Measurements from ENCODE around the gene CEP112. TPM values are rescaled to one million over a fixed set of nuclear protein-coding genes. Genes with fewer than 3 reads are reported as not detected.
"Not testable (repeated sequence)": the region's sequence is repeated elsewhere in the genome, so short reads cannot be mapped to it uniquely, and the experiment has no call there.

CEP112 gene
- total and polyA plus RNA-seq, 3 donors from 2014 or later: 50.2 to 107 (median 78.8) TPM

DNA sequence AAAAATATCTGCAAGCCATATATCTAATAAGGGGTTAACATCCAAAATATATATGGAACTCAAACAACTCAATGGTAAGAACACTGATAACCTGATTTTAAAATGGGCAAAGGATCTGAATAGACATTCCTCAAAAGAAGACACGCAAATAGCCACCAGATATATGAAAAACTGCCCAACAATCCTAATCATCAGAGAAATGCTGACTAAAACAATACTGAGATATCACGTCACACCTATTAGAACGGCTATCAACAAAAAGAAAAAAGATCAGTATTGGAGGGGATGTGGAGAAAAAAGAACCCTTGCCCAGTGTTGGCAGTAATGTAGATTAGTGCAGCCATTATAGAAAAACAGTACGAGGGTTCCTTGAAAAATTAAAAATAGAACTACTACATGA is 97.2 kb downstream of the CEP112 start:
- no peak for TF ChIP-seq POLR2A (IDR thresholded peaks at IDR 0.05)
- TF ChIP-seq, protein P1, sequence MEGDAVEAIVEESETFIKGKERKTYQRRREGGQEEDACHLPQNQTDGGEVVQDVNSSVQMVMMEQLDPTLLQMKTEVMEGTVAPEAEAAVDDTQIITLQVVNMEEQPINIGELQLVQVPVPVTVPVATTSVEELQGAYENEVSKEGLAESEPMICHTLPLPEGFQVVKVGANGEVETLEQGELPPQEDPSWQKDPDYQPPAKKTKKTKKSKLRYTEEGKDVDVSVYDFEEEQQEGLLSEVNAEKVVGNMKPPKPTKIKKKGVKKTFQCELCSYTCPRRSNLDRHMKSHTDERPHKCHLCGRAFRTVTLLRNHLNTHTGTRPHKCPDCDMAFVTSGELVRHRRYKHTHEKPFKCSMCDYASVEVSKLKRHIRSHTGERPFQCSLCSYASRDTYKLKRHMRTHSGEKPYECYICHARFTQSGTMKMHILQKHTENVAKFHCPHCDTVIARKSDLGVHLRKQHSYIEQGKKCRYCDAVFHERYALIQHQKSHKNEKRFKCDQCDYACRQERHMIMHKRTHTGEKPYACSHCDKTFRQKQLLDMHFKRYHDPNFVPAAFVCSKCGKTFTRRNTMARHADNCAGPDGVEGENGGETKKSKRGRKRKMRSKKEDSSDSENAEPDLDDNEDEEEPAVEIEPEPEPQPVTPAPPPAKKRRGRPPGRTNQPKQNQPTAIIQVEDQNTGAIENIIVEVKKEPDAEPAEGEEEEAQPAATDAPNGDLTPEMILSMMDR (IDR thresholded peaks at IDR 0.05): no peak
- Histone ChIP-seq H3K9me3 (no peaks in the 10 kb centered on the region), H3K27ac (no peak overlapping the region), H3K27me3 (no peaks in the 10 kb centered on the region), H3K4me3 (no peak overlapping the region), H3K36me3 (ENCODE audit: low read depth, missing control alignments) (no peaks in the 10 kb centered on the region), H3K4me1 (no peaks in the 10 kb centered on the region)
- intact Hi-C loops (cut with DNase I; ENCODE audit: low total_unique reads): no loop called here
- WGBS, 2 donors: 92 to 93% methylated on average over 4 of the region's 4 CpGs
- DNase-seq: no peak

DNA sequence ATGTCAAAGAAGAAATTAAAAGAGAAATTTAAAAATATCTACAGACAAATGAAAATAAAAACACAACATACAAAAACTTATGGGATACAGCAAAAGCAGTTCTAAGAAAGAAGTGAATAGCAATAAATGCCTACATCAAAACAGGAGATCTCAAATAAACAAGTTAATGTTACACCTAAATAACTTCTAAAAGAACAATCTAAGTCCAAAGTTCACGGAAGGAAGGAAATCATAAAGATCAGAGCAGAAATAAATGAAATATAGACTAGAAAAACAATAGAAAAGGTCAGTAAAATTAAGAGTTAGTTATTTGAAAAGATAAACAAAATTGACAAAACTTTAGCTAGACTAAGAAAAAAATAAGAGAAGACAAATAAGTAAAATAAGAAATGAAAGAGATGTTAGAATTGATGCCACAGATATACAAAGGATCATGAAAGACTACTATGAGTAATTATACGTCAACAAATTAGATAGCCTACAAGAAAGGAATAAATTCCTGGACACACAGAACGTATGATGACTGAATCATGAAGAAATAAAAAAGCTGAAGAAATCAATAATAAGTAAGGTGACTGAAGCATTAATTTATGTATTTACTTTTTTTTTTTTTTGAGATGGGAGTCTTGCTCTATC is 100.4 kb downstream of the CEP112 start:
- Histone ChIP-seq H3K9me3 (no peaks in the 10 kb centered on the region), H3K36me3 (ENCODE audit: low read depth, missing control alignments) (no peaks in the 10 kb centered on the region), H3K27ac (no peak overlapping the region), H3K27me3 (no peaks in the 10 kb centered on the region), H3K4me1 (no peaks in the 10 kb centered on the region), H3K4me3 (no peak overlapping the region)
- intact Hi-C loops (cut with DNase I; ENCODE audit: low total_unique reads): no loop called here
- no peak for DNase-seq
- 90 to 97% methylated on average over 3 of the region's 3 CpGs for WGBS, 2 donors
- TF ChIP-seq, protein P1 (IDR thresholded peaks at IDR 0.05): no peak
- no peak for TF ChIP-seq POLR2A (IDR thresholded peaks at IDR 0.05)

DNA sequence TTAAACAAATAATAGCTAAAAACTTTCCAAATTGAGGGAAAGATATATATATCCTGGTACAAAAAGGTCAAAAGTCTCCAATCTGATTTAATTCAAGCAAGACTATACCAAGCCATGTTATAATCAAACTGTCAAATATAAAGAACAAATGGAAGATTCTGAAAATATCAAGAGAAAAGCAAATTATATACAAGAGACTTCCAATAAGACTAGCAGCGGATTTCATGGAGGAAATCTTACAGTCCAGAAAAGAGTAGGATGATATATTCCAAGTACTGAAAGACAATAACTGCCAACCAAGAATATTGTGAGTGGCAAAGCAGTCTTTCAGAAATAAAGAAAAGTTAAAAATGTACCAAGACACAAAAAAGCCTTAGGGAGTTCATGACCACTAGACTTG is 102.2 kb downstream of the CEP112 start:
- WGBS, 2 donors: 95 to 100% methylated on average over 1 of the region's 1 CpG
- Histone ChIP-seq H3K4me3 (no peak overlapping the region), H3K27me3 (no peaks in the 10 kb centered on the region), H3K36me3 (ENCODE audit: low read depth, missing control alignments) (no peaks in the 10 kb centered on the region), H3K27ac (no peak overlapping the region), H3K9me3 (no peaks in the 10 kb centered on the region), H3K4me1 (no peaks in the 10 kb centered on the region)
- no peak for TF ChIP-seq POLR2A (IDR thresholded peaks at IDR 0.05)
- intact Hi-C loops (cut with DNase I; ENCODE audit: low total_unique reads): no loop called here
- no peak for DNase-seq

DNA sequence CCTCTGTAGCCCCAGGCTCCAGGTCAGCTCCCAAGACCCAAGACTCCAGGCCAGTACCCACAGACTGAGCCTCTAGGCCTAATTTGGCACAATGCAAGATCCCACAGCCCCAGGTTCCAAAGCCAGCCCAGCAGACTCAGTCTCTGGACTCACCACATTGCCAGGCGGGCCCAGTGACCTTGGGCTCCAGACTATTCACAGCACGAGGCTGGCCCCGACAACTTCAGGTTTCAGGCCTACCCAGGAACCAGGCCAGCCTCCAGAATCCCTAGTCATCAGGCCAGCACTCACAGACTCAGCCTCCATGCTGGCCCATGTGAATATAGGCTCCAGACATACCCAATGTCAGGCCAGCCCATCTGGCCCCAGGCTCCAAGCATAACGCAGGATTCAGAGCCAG is 103.8 kb downstream of the CEP112 start:
- 89 to 100% methylated on average over 1 to 4 of the region's 4 CpGs for WGBS, 2 donors
- no peak for DNase-seq
- H3K4me1 ChIP-seq: no peaks in the 10 kb centered on the region
- H3K27ac ChIP-seq: no peak overlapping the region
- no peaks in the 10 kb centered on the region for H3K9me3 ChIP-seq
- intact Hi-C loops (cut with DNase I; ENCODE audit: low total_unique reads): no loop called here
- no peaks in the 10 kb centered on the region for H3K27me3 ChIP-seq
- no peak overlapping the region for H3K4me3 ChIP-seq
- H3K36me3 ChIP-seq (ENCODE audit: low read depth, missing control alignments): no peaks in the 10 kb centered on the region
- no peak for TF ChIP-seq POLR2A (IDR thresholded peaks at IDR 0.05)
- TF ChIP-seq, protein P1 (IDR thresholded peaks at IDR 0.05): no peak

DNA sequence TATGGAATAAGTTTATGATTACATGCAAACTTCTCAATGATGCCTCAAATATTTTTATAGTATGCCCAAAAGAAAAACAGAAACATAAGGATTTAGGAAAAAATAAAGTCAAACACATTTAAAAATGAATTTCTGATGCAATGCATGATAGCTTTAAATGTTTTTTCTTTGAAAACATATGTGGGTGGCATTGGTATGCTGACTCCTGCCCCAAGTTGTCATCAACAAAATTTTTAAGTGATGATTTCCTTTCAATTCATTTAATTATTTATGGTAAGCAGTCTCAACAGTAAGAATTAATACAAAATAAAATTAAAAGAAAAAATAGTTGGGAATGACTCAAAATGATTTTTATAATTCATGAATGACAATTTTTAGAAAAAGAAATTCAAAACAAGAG is 104.9 kb downstream of the CEP112 start:
- Histone ChIP-seq H3K36me3 (ENCODE audit: low read depth, missing control alignments) (no peaks in the 10 kb centered on the region), H3K9me3 (no peaks in the 10 kb centered on the region), H3K4me1 (no peaks in the 10 kb centered on the region), H3K27me3 (no peaks in the 10 kb centered on the region), H3K4me3 (no peak overlapping the region), H3K27ac (no peak overlapping the region)
- no peak for DNase-seq
- intact Hi-C loops (cut with DNase I; ENCODE audit: low total_unique reads): no loop called here
- TF ChIP-seq POLR2A (IDR thresholded peaks at IDR 0.05): no peak

DNA sequence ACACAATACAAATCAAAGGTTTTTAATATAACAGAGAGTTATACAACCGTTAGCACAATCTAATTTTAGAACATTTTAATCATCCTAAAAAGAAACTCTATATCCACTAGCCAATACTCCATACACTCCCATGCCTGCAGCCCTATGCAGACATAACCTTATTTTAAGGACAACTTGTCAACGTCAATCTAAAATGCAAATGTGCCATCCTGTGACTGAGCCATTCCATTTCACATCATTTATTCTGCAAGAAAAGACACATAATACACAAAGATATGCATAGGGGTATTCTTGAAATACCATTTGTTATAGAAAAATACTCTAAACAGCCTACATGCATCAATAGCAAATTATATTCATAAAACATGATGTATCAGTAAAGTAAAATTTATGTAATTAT is 106.7 kb downstream of the CEP112 start:
- no peak for DNase-seq
- H3K27ac ChIP-seq: no peak overlapping the region
- no peaks in the 10 kb centered on the region for H3K4me1 ChIP-seq
- WGBS, 2 donors: 70 to 77% methylated on average over 2 of the region's 2 CpGs
- TF ChIP-seq POLR2A (IDR thresholded peaks at IDR 0.05): no peak
- TF ChIP-seq, protein P1 (IDR thresholded peaks at IDR 0.05): no peak
- intact Hi-C loops (cut with DNase I; ENCODE audit: low total_unique reads): no loop called here
- no peaks in the 10 kb centered on the region for H3K9me3 ChIP-seq
- no peak overlapping the region for H3K4me3 ChIP-seq
- H3K36me3 ChIP-seq (ENCODE audit: low read depth, missing control alignments): no peaks in the 10 kb centered on the region
- H3K27me3 ChIP-seq: no peaks in the 10 kb centered on the region

DNA sequence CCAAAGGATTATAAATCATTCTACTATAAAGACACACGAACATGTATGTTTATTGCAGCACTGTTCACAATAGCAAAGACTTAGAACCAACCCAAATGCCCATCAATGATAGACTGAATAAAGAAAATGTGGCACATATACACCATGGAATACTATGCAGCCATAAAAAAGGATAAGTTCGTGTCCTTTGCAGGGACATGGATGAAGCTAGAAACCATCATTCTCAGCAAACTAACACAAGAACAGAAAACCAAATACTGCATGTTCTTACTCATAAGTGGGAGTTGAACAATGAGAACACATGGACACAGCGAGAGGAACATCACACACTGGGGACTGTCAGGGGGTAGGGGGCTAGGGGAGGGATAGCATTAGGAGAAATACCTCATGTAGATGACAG is 111.3 kb downstream of the CEP112 start:
- H3K4me3 ChIP-seq; H3K9me3 ChIP-seq; DNase-seq; H3K36me3 ChIP-seq (ENCODE audit: low read depth, missing control alignments); H3K27me3 ChIP-seq; H3K4me1 ChIP-seq; H3K27ac ChIP-seq; intact Hi-C loops (cut with DNase I; ENCODE audit: low total_unique reads): not testable (repeated sequence)
- 94% methylated on average over 3 of the region's 3 CpGs for WGBS, 2 donors

All from testis (tissue), 3 donors.